ENCODE data around the gene POLG.

Gene POLG

DNA sequence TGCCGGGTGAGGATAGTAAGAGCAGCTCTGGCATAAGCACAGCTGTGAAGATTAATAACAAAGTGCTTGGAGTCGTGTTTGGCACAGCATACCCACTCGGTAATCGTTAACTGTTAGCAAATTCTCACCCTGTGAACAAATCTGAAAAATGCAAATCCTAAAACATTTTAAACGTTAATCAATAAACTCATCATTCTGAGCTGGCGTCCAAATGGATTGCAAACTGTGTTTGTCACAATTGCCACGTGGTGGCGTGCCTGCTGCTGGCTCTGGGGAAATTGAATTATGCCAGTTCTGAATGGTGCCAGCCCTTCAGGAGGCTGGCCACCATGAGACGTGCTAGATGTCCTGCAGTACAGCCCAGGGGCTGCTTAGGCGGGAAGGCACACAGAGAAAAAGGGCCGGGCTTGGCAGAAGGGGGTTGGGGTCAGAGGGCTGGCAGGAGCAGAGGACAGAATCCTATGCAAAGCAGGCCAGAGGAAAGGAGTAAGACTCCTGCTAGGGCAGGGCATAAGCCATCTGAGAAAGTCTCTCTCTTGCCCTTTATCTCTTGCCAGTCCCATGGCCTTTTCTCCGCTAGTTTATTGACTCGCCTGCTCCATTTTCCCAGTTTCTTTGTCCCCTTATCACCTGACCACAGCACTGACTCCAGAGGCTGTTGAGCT lies 22.1 kb upstream of the POLG start:
- DNase-seq = peak; percentile 12 to 52

DNA sequence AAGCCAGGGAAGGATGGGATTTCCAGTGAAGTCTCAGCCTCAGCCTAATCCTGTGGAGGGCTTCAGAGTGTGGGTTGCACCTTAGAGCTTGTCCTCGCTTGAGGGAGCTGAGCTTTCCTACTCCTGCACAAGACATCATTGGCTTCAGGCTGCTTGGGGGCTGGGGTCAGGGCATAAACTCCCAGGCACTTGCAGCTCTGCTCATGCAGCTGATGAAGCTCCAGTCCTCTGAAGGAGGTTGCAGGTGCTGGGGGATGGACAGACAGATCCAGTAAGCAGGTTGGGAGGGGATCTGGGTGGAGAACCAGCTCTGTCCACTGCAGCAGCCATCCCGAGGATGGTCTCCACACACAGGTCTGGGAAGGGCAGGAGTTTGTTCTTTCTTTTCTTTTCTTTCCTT lies 19.4 kb upstream of the POLG start:
- no peak for DNase-seq

DNA sequence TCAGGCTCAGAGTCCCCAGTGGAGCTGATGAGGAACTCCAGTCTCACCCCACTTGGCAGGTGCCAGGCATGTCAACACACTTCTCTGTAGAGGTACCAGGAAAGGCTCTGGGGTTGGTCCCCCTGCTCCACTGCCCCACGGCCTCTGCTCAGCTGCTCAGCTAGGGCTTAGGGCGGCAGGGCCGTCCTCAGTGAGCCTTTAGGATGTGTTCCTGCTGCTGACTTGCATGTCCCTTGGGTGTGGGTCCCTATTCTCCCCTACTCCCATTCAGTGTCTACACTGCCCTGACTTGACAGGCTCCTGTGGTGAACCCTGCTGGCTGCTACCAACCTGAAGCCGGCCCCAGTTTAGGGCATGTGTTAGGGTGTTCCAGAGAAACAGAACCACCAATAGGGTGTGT lies 17.9 kb upstream of the POLG start:
- no peak for DNase-seq

DNA sequence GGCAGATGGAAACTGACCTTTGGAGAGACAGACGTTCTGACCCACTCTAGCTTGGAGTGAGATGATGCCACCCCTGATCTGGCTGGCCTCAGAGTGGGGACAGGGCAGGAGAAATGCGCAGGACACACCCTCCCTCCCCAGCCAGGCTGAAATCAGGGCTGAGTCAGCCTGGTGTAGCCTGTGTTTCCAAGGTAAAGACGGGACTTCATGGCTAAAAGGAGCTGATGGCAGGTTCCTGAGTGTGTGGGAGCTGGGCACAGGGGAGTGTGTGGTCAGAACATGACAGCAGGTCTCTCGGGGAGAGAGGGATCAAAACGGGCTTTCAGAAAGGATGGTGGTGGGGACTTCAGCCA lies 14.6 kb upstream of the POLG start:
- DNase-seq = no peak

DNA sequence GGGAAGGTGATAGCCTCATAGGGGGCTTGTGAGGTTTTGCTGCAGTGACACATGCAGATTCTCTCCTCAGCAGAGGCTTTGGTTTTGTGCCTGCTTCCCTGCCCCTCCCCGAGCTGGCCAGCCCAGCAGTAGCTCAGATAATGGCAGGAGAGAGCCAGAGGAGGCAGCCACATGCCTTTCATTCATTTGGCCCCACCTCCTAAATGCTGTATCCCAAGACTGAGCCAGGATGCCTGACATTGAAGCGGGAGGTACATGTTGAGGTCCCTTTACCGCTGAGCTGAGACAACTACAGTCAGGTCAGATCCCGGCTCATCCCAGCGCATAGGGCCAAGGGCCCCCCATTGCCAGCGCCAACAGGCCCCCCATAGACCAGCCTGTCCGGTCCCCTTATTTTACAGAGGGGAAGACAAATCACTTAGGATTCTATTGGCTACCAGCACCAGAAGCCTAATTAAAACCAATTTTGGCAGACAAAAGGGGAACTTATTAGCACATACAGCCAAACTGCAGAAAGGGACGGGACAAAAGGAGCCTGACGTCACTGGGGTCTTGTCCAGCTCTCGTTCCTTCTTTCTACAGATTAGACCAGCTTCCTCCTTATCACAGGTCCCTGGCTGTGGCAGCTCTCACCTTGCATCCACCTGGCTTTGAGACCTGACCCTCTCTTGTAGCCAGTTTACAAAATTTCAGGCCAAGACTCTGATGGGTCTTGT lies 12.1 kb upstream of the POLG start:
- DNase-seq = no peak

DNA sequence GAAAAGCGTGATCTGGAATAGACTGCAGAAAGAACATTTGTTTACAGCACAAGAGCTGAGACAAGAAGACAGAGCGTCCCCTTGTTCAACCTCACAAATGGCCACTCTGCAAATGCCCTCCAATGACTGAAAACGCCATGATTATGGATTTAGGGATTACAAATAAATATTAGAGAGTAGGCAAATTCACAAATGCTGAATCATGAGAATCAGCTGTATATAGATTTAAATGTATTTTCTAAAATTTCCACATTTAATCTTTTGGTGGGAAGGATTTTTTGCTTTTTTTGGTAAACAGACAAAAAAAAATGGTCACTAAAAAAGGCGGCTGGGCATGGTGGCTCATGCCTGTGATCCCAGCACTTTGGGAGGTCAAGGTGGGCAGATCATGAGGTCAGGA lies 10.6 kb upstream of the POLG start:
- no peak for DNase-seq

DNA sequence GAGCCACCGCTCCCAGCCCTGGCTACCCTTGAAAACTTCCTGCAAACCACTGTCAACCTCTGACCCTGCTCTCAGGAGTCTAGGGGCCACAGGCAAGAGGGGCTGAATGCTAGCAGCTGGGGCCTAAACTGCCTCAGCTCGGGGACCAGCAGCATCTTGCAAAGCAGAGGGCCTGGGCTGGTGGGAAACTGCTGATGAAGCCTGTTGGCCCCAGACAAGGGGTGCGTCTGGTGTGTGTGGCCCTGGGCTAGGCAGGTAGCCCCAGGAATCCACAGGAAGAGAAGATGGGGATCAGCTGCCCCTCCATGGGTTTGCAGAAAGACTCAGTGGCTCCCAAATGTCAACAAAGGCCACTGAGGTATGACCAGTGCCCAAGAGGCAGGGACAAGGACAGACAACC lies 8.2 kb upstream of the POLG start:
- no peak for DNase-seq

DNA sequence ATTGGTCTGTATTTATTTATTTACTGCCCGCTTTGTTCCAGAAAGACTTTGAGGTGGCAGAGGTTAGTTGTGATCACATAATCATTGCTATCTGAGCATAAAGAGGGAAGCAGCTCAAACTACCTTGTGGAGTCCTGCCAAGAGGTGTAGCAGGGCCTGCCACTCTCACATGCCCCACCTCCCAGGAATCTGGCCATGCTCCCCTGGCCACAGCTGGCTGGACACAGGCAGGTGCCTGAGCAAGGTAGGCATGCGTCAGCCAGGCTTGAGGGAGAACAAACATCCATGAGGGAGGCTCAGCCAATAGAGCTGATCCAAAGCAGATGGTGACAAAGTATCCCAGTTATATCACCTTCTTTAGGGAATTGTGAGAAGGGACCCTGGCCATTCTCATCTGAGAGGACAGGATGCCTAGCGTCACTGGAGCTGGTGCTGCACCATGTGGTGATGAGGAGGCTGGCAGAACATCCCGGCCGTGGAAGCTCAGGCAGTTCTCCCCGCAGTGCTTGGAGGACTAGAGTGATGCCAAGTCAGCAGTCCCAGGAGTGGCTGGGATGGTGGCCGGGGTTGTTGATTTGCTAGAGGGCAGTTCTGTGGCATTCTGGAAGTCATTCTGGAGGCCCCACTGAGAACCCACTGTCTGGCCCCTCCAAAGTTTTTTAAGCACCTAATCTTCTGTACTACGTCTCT lies 6.8 kb upstream of the POLG start:
- no peak for DNase-seq

DNA sequence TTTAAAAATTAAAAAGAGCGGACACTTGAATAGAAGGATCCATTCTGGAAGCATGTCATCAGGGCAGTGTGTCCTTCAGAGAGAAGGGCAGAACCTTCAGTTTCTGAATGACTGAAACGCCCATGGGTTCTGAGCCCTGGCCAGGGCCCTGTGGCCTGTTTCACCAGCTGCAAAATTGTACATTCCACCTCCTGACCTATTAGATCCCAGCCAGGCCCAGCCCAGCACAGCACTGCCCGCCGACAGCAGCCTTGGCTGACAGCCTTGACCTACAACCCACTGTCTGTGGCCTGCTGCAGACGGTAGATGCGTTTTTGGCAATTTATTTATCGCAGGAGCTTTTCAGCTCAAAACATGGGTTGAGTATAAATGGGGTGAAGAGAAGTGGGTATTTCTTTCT lies 5.9 kb upstream of the POLG start:
- DNase-seq = no peak

DNA sequence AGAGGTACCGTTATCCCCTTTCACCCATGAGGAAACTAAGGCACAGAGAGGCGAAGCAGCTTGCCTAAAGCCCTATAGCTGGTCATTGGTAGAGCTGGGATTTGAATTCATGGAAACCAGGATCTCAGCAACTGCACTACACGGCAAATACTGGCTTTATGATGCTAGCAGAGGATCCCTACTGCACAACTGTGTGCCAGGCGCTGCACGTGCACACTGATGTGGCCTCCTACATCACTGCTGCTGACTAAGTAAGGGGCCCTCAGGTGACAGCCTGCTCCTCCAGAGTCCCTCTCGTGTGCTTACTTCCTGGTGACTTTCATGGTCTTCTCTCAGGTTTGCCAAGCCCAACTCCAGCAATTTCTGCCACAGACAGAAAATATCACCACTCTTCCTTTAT lies 3.4 kb upstream of the POLG start:
- DNase-seq = no peak

DNA sequence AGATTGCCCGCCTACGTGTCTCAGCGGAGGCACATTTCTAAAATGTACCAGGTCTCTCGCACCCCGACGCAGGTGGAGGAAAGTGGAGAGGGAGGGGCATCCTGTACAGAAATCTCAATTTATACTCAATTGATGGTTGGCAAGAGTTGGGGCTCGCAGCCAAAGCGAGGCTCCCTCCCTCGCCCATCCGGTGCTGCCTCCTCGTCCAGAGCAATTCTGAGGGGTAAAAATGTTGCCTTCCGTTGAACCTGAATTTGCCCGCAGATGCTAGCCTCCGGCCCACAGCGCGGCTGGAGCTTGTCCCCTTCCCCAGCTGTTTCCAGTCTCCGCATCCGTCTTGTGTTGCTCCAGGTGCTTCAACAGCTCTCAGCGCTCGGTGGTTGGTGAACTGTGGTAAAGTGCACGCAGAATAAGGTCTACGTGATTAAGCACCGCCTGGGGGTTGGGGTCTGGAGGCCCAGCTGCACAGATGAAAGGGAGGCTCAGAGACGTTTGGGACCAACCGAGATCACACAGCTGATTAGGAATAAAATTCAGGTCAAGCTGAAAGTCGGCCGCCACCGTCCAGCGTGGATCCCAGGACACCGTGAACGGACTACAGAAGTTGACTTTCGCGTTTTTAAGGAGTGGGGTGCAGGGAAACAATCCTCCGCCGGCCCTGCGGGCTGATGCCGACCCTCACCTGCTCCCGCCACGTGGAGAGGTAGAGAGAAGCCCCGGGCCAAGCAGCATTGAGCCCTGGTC lies 846 bp upstream of the POLG start:
- DNase-seq = peak in 1 of 2 experiments; percentile 59

DNA sequence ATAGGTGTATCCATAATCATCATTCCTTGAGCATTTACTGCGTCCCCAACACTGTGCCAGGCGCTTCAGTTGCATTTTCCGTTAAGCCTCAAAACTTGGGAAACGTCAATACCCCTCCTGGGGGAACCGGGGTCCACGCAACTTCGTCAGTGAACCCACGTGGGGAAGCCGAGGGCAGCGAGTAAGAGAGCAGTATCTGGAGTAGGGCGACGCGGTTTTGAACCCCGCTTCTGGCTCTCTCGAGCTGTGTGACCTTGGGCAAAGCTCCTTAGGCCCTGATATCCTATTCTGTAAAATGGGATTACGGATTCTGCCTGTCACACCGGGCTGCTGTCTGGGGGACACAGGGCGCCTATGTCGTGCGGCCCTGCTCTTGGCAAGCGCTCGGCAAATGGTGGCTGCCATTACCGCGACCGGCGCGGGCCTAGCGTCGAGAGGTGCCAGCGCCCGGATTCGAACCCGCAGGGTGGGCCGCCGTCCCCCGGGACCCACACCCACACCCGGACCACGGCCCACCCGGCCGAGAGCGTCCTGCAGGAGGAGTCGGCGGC lies 590 bp downstream of the POLG start:
- DNase-seq = no peak

DNA sequence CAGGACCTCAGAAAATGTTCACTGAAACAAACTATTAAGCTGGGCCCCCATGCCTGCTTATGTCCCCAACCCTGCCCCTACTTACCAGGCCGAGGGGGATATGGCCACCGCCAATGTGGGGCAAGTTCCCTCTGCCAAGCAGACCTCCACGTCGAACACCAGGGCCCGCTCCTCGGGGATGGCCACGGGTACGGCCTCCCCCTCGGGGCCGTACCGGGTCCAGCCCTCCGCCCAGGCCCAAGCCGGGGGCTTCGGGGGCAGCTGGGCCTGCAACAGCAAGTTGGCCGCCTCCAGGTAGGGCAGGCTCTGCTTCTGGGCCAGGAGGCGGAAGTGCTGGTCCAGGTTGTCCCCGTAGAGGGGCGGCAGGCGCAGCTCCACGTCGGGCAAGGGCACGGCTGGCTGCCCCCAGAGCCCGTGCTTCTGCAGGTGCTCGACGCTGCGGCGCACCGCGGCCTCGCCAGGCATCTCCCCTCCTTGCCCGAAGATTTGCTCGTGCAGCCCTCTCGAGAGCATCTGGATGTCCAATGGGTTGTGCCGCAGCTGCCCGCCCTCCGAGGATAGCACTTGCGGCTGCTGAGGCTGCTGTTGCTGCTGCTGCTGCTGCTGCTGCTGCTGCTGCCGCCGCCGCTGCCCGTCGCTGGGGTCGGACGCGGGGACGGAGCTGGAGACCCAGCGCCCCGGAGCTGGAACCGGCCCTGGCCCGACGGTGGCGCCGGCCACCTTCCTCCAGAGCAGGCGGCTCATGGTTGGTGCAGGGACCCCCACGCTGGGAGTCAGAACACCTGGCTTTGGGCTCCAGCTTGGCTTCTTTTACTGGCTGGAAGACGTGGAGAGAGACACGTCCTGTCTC lies 1.4 kb downstream of the POLG start:
- no peak for DNase-seq

DNA sequence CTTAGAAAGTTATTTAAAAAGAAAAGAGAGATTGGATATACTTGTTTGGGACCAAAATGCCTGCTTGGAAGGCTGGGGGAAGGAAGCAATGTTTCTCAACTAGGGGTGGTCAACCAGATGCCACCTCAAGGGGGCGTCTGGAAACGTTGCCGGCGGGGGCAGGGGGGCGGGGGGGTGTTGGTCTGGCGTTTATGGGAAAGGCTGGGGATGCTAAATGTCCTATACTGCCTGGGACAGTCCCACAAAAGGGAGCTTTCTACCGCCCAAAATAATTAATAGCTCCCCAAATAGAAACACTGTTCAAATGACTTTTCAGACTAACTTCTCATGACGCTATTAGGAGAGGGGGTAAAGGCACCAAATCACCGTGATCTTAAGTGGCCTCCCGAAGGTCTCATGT lies 2.2 kb downstream of the POLG start:
- peak in 1 of 2 experiments; percentile 45 for DNase-seq

DNA sequence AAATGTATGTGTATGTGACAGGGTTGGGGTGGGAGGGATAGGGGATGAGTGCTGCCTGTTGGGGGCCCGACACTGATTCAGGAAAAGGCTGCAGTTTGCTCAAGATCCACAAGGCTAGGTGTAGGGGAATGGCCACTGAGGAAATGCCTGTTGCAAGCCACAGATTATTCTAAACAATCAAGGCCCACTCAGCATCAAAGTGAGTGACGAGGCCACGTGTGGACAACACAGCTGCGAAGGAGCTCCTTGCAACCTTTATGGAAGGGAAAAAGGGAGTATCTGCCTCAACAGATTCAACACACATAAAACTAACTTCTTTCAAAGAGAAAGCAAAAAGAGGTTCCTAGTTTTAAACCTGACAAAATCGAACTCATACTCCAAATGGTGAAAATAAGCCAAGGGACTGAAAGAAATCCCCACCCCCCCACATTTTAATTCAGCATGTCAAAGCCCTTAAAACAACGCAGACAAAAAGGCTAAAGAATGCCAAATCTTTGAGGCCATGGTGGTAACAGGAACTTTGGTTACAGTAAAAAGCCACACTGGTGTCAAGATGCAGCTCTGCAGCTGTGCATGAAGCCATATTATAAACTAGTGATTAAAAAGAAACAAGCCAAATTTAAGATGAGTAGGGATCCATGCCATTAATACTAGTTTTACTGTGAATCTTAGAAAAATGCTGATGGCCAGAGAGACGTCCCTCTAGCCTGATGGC lies 3.6 kb downstream of the POLG start:
- DNase-seq = no peak

DNA sequence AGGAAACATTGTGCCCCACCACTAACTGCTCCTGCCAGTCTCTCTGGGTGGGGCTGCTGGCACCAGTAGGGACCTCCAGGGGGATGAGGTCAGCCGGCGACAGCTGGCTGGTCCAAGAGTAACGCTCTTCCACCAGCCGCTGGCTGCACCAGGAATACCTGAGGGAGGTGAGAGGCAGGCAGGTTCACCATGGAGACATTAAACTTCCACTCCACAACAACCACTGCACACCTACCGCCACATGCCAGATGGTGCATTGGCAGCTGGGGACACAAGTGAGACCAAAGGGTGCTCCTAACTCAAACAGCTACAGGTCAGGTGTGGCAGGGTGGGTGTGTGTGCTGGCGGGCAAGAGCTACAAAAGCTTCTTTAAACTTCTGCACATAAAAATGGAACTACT lies 4.5 kb downstream of the POLG start:
- no peak for DNase-seq

DNA sequence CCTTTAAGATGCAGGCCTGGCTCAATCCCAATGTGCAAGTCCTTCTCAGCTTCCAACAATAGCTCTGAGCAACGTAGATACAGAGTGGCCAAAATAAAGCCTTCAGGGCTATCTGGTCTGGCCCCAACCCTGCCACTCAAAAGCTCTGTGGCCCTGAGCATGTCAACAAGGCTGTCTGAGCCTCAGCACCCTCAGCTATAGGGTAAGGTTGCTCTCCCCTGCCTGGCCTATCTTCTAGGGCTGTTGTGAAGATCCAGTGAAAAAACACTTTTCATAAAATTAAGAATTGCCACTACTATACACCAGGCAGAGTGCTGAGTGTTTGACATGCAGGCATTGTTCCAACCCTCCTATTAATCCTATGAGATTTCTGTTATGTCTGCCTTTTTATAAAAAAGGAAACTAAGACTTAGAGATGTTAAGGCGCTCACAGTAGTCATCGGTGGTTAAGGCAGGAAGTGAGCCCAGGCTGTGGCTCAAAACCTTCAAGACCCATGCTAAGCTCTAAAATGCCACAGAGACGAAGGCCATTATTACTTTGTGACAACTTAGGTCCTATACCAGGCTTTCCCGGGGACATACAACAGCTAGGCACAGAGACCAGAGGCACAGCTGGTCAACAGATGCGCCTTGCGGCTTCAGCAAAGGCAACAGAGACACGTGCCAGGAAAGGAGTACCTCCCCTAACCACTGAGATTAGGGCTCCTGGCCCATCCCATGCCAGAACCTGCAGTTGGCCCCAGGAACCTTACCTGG lies 5.1 kb downstream of the POLG start:
- DNase-seq = peak; percentile 50

DNA sequence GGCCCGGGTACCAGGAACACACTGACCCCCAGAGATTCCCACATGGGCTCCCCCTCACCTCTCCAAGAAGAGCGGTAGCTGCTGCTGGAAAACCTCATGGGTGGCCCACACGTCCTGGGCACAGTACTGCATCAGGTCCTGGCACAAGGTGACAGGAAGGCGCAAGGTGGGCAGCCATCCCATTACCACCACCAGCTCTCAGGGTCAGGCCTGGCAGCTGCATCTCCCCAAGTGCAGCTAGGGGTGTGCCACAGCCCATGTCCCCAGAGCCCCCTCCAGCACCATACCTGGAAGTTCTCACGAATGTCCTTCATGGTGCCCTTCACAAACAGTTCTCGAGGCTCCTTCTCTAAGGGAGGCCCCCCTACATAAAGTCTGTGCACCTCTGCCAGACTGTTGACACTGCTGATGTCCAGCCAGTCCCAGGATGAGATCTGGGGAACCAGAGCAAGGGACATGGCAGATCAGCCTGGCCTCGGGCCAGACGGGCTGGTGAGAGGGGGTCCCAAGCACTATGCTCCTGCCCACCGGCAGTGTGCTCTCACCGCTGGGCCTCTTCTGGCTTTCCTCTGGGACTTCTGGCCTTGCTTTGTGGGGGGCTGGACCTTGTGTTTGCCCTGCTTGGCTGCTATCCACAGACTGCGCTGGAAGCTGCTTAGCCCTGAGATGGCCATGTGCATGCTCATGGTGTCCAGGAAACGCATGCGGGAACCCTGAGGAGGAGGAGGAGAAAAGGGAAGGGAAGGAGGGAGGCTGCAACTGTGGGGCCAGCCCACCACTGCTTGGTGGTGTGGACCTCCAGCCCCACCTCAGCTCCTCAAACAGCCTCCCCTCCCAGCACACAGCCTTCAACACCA lies 6.0 kb downstream of the POLG start:
- DNase-seq = no peak

DNA sequence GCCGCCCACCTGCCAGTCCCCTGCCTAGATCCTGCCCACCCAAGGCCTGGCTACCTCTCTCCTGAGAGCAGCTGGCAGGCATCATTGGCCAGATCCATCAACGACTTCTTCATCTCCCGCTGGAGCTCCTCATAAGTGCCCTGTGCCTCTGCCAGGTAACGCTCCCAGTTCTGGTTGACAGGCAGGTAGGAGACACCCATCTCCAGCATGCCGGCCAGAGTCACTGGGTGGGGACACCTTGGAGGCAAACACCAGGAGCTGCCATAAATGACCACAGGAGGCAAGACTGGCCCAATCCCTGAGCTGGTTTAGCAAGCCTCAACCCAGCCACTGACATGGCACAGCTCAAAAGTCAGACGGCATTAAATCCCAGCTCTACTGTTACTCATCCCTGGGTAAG lies 7.5 kb downstream of the POLG start:
- no peak for DNase-seq

DNA sequence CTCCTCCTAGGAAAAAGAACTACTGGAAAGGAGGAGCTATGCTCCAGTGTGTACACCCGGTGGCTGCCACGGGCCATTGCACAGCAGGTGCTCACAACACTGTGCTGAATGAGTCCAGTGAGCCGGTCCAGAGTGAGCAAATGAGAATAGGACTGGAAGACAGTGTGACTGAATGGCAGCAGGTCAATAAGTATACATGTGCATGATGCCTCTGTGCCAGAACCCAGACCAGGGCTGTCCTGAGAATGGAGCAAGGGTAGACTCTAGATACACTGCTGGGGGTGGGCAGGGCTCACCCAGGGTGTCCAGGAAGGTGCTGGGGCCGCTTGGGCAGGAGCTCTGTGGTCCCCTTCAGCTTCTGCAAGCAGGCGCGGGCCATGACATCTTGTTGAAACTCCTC lies 8.3 kb downstream of the POLG start:
- DNase-seq = peak in 1 of 2 experiments; percentile 70

All from Kasumi-1 (cell line).